NCI-H524 treated with DMSO at 0.1 percent for 48 hours (cell line): ENCODE measurements around the gene SYNGR4.
"Not testable (repeated sequence)": the region's sequence is repeated elsewhere in the genome, so short reads cannot be mapped to it uniquely, and the experiment has no call there.

Experiments used
- DNase-seq: peaks from one replicate; lab custom pipeline; 2025; lab: John Stamatoyannopoulos, UW

Gene SYNGR4, protein sequence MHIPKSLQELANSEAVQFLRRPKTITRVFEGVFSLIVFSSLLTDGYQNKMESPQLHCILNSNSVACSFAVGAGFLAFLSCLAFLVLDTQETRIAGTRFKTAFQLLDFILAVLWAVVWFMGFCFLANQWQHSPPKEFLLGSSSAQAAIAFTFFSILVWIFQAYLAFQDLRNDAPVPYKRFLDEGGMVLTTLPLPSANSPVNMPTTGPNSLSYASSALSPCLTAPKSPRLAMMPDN

GRCh38 chr19:48363810-48364597, at the start of gene SYNGR4, which contains the start of gene TMEM143:
Gene SYNGR4, plus strand, starts transcription at chr19:48364367. Its CDS starts 1,476 bp downstream, at chr19:48365843.
Gene TMEM143, minus strand, starts transcription at chr19:48363940. Its CDS starts 20 bp downstream, at chr19:48363920.
- peak; percentile 97 for DNase-seq

DNA sequence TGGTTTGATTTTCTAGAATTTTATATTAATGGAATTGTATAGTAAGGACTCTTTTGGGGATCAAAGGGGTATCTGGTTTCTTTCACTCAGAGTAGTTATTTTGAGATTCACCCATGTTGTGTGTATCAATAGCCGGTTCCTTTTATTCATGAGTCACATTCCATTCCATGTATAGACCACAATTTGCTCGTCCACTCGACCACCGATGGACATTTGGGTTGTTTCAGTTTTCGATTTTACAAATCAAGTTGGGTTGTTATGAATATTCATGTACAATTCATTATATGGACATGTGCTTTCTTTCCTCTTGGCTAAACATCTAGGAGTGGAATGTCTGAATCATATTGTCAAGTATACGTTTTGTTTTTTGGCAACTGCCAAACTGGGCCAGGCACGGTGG, 48.5 kb upstream of the SYNGR4 start:
- DNase-seq: no peak

GRCh38 chr19:48317708-48317960, 46.5 kb upstream of the SYNGR4 start:
- DNase-seq: not testable (repeated sequence)

DNA sequence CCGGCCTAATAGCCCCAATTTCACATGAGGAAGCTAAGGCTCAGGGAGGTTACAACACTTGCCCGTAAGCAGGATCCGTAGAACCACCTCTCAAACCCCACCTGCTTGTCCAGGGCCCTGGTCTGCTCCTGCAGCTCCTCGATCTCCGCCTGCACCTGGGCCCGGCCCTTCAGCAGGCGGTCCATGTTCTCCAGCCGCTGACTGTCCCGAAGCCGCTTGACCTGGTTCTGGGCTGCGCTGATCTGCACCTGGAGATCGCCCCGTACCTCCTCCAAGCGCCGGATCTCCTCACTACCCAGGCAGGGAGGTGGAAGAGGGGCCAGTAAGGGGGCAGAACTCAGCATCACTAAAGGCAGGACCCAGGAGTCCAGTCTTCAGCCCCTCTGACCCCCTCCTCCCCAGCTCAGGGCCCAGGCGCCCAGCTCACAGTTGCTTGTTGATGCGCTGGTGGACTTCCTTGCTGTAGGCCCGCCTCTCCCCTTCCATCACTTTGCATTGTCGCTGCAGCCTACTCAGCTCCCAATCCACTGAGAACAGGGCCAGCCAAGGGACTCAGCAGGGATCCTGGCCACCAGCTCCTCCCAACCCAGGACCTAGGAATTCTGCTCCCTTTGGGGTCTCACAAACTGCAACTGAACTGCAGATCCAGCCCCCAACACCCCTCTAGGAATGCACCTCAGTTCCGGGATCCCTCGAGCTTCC, 45.7 kb upstream of the SYNGR4 start:
- DNase-seq: no peak

- DNase-seq: no peak
Observed at GRCh38 chr19:48319647-48320541, 44.3 kb upstream of the SYNGR4 start.

DNA sequence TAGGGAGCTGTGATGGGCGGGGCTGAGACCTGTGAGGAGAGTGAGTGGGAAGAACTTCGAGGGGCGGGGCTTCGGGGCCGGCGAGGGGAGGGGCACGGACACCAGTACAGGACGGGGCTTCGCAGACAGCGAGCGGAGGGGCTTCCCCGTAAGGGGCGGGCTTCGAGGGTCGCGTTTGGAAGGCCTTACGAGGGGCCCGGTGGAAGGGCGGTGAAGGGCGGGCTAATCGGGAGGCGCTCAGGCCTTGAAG, 42.9 kb upstream of the SYNGR4 start:
- DNase-seq: peak; percentile 65

DNA sequence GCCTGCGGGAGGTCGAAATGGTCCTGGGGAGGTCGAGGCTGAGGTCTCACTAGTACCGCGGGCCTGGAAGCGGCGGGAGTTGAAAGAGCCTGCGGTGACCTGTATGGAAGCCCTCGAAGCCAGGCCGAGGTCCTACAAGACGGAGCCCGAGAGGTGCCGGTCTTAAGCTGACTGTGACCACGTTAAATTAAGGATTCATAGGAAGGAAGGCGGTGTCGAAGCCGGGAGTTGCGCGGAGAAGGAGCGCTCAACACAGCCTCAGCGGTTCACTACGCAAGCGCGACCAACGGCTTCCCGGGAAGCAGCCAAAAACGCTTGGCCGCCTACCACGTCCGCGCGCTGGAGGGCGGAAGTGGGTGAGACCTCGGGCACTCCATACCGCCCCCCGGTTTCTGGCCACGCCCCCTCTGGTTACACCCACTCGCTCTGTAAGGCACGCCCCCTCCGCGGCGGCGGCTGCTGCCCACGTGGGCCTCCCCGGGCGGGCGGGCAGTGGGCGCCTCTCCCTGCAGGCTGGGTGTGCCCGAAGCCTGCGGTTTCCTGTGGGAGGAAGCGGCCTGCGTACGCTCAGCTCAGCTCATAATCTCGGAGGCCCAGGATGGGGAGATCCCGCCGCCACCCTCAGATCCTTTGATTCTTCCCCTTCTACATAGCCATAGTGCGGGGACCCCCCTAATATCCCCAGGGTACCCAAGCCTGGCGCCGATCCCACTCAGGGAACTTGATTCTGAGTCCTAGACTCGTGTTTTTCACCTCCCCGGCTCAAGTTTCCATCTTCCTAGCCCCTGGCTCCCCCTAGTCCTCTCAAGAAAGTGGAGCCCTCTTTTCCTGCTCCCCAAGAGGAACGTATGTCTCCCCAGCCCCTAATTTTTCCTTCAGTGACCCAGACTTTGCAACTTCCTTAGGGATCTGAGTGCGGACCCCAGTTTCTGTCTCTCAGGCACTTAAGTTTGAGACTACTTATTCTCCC, 42.3 kb upstream of the SYNGR4 start:
- peak; percentile 82 for DNase-seq

- DNase-seq: no peak
Observed at GRCh38 chr19:48325265-48325910, 38.8 kb upstream of the SYNGR4 start, which contains the start of gene EMP3. Gene EMP3, plus strand, starts transcription at chr19:48325552. Its CDS starts 1,293 bp downstream, at chr19:48326845.

GRCh38 chr19:48329167-48329891, 34.8 kb upstream of the SYNGR4 start:
- no peak for DNase-seq

DNA sequence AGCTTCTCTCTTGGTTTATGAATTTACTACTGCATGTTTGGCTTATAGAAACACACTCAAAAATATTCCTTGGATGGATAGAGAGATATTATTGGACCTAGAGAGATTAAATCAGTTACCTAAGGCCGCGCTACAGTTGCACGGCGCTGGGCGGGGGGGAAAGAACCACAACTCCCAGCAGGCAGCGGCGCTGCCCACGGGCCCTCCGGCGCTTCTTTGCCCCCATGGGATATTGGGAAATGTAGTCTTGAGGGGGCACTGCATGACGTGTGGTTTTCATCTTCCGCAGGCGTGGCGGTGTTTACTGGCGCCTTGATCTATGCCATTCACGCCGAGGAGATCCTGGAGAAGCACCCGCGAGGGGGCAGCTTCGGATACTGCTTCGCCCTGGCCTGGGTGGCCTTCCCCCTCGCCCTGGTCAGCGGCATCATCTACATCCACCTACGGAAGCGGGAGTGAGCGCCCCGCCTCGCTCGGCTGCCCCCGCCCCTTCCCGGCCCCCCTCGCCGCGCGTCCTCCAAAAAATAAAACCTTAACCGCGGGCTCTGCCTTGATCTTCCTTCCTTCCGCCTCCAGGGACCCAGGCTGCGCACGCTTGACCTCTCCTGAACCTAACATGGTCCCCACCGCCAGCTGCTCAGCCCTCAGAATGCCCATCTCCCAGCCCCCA, 34.0 kb upstream of the SYNGR4 start:
- DNase-seq: peak; percentile 87

DNA sequence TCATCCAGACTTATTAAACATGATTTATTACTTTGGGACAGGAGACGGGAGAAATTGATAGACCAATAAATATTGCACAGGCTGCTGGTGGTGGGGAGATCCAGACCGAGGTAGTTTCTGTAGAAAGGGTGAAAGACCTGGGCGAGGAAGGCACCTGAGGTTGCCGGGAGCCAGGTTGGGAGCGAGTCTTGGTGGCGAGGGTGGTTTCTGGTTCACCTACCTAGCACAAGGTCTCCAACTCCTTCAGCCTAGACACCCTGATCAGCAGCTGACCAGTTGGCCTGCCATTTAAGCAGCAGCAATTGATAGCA, 31.9 kb upstream of the SYNGR4 start:
- DNase-seq: no peak

DNA sequence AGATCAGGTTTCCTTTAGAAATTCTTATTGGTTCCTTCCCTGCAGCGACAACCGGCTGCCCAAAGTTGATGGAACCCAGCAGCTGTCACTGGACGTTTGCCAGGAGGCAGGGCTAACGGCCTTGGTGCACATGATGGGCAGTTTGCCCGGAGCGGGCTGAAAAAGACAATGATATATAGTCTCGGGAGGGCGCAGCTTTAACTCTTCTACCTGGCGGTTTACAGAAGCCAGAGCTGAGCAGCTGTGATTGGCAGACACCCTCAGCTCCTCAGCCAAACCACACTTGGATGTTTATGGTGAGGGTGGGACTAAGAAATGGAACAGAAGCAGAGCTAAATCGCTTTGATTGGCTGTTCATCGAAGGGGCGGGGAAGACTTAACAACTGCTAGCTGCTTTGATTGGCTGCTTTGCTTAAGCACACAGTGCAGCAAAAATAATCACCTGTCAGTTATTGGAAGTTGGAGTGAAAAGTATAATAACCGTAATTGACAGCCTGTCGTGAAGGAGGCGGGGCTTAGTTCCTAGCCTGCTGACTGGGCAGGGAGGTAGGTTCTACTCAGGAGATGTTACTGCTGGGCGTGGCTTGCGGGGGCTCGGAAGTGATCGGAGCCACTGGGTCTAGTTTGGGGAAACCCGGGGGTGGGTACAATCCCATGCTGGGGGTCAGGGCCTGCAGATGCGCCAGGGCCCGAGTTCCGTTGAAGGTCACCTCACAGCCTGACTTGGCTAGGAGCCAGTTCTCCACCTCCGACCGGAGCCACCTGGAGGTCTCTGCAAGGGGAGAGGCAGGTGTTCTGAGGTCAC, 31.3 kb upstream of the SYNGR4 start:
- peak; percentile 100 for DNase-seq

DNA sequence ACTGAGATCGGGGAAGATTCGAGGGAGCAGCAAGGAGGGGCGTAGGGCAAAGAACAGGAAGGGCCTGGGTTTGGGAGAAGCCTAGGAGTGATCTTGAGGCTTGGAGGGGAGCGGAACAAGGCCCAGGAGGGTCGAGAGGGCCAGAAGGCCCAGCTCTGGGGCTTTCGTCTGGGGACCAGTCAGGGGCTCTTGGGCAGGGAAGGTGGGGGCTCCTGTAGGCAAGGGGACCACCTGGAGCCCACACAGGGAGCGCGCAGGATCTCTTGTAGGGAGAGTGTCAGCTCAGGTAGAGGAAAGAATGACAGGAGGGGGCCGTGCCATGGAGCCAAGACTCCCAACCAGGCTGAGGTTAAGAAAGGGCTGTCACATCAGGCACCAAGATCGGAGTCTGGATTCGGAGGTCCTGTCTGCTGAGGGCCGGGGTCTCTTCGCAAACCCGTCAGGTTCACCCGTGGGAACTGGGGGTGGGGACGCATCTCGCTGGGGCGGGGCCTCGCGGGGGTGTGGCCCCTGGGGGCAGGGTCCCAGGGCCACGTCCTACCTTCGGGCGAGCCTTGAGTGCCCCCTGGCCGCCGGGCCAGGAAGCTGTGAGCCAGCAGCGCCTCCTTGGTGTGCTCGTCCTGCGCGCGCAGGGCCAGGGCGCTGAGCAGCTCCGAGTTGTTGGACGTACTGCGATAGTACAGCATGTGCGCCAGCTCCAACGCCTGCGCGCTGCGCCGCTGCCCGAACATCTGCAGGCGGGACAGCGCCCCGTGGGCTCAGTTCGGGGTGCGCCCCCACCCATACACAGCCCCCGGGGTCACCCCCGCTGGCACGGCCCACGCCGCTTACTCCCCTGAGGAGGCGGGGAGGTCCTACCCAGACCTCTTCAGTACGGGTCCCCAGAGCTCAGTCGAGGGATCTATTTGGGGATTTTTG, 30.4 kb upstream of the SYNGR4 start:
- peak; percentile 53 for DNase-seq

DNA sequence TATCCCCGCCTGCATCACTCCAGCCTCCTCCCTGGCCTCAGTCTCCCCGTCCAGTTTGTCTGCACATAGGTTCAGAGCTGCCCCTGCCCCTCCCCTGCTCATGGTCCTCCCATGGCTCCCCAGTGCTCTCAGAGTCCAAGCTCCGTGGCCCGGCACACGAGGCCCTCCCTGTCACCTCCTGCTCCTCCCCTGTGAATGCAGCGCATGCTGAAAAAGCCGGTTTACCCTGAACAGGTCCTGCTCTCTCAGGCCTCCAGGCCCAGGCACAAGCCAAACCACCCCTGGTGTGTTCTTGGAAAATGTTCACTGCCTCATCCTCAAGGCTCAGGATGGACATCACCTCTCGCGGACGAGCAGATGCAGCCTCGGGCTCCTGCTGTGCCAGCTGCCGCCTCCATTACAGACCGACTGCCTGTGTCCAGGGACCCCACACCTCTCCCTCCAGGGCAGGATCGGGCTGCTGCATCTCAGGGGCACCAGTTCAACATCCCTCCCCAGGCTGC, 25.9 kb upstream of the SYNGR4 start:
- no peak for DNase-seq

DNA sequence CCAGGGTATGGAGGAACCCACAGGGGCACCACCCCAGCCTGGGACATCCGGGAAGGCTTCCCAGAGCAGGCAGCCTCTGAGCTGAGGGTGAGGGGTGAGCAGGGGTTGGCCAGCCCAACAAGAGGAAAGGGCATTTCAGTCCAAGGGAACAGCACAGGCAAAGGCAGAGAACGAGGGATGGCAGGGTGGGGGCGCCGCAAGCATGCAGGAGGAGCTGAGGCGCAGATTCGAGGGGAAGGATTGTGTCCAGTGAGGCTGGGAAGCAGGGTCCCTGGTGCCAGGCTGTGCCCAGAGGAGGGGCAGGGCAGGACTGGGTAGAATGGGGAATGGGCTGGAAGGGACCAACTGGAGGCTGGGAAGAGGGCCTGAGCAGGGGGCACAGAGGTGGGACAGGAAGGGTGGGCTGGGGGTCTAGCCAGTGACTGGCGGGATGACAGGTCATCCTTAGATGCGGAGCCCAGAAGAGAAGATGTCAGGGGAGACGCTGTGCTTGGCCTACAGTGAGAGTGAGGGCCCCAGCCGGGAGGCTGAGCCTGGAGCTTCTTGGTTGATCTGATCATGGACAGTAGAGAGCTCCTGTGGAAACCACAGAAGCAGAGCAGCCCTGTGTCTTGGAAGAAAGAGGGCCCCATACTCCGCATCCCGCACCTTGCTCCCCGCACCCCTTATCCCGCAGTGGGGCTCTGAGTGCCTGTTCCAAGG, 25.2 kb upstream of the SYNGR4 start:
- no peak for DNase-seq

DNA sequence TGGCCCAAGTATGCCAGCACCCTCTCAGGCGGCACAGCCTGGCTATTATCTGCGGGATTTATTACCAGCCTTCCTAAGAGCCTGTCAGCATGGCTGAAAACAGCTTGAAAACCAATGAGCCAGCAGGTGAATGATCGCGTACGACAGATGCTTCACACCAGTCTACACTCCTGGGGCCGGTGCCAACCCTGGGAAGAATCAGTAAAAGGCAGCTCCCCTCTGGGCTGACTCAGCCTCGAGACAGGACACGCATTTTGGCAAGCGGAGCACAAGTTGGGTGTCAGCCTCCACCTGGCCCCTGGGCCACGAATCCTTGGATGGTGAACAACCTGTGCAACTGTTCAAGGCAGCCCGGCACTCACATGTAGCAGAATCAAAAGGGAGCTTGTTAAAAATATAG, 23.2 kb upstream of the SYNGR4 start:
- peak; percentile 97 for DNase-seq
